Ovary (tissue), 9 donors: ENCODE data around the gene MS4A5. TPM values are rescaled to one million over a fixed set of nuclear protein-coding genes. Genes with fewer than 3 reads are reported as not detected.

Experiments used
- DNase-seq, 5 donors: peaks; one replicate each; pipeline ENCODE4 v3.0.0-alpha.2; 2019 to 2020
- H3K27ac ChIP-seq, 2 donors: fragments of 200-600 bp; one replicate each; pipeline versions ENCODE4 v1.5.1 to v1.8.0; 2019 to 2022
- H3K27me3 ChIP-seq: fragments of 200-600 bp; one replicate; pipeline ENCODE4 v1.8.0; 2022
- H3K36me3 ChIP-seq: fragments of 200-600 bp; sonication (generic); one replicate; pipeline ENCODE4 v1.5.1; 2019
- H3K4me1 ChIP-seq: one replicate; pipeline ENCODE4 v1.8.1; 2013; ENCODE audit warnings: mild to moderate bottlenecking, moderate library complexity; ENCODE audit not compliant: insufficient read depth
- H3K4me3 ChIP-seq: fragments of 200-600 bp; sonication (generic); one replicate; pipeline ENCODE4 v1.5.1; 2017
- H3K9me3 ChIP-seq, 2 donors: fragments of 200-600 bp in 1 of 2; sonication (generic) in 1 of 2; one replicate each; pipeline versions ENCODE4 v1.5.1 to v1.8.1; 2013 to 2019; ENCODE audit warnings: mild to moderate bottlenecking in 1 of 2, moderate library complexity in 1 of 2
- EP300 ChIP-seq: sonication (generic); formaldehyde crosslinking; IDR thresholded peaks from one replicate; pipeline ENCODE4 v1.6.1; 2017; ENCODE audit warnings: antibody characterized with exemption
- POLR2A ChIP-seq: fragments of 450-650 bp; IDR thresholded peaks from one replicate; pipeline ENCODE4 v1.6.1; 2017; ENCODE audit warnings: antibody characterized with exemption, mild to moderate bottlenecking, moderate library complexity
- WGBS, 3 donors: extraction: QIAGEN DNeasy Blood & Tissue Kit in 1 of 3; methylation state at CpG; one replicate each; pipeline versions ENCODE4 v1.1.5 to v1.1.7; 2013 to 2017; 5-methylcytosine and 5-hydroxymethylcytosine counted together
- intact Hi-C, 4 donors: fragments of 100-400 bp; cut with DNase I; formaldehyde crosslinking; loops; one replicate each; pipeline versions ENCODE4 v1.11.0 to v1.15.1; 2022 to 2023
- polyA plus RNA-seq, 2 donors: library from polyadenylated mRNA; stranded (reverse); fragments of 200-250 nt in 1 of 2; fragments of 350-450 nt in 1 of 2; fragmentation: Illumina TruSeq in 1 of 2; extraction: RNeasy Lipid Tissue Mini Kit (QIAGEN cat#74804) in 1 of 2; gene quantifications; one replicate each; pipeline ENCODE4 v1.2.3, GENCODE V29; 2013 to 2014
- total RNA-seq, 7 donors: library from RNA; depleted of rRNA in 2 of 7; stranded (reverse); fragments of >200 nt in 2 of 7; fragmentation: NEBNext Ultra II Directional in 3 of 7; extraction: Animal tissue kit (Norgen Biotek cat#: 25700) in 3 of 7; gene quantifications; one replicate each; pipeline versions ENCODE4 v1.1.0 to v1.2.4, GENCODE V29; 2016 to 2023
- TF ChIP-seq, protein P1 (sequence below), 3 donors: fragments of 450-650 bp in 2 of 3; fragments of 200-600 bp in 1 of 3; IDR thresholded peaks; one replicate each; pipeline versions ENCODE4 v1.5.1 to v1.8.0; 2016 to 2022; ENCODE audit warnings: antibody characterized with exemption in 3 of 3, mild to moderate bottlenecking in 1 of 3
- donor health status: DM: no; HTN: no; CAD: no; lungs with moderate emphysema.
- donor health status: DM: no; HTN: no; CAD: no.
- donor health status: Bipolar disorder and iron deficiency.
- donor health status: DM: yes; HTN: yes; CAD: no.
- donor health status: DM: no; HTN: no; CAD: no.
- donor health status: DM: yes; HTN: yes; CAD: no.

MS4A5 gene
- total and polyA plus RNA-seq, 9 donors: not detected

DNA sequence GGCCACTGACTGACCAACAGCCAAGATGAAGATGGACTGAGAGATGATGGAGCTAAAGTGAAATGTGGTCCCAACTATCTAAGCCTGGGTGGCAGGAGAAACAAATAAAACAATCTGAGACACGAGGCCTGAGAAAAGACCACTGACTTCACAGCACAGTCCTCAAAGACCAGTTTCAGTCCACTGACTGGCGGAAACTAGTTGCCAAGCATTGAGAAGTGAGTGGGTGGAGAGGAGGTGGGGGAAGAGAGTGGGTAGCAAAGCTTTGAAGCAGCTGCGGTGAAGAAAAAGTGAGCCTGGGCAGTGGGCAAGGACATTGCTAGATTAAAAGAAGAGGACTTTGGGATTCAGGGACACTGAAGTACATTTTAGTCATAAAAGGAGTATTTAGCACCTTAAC is 28.2 kb downstream of the MS4A5 start:
- no peak for DNase-seq
- H3K36me3 ChIP-seq: no peaks in the 10 kb centered on the region
- no peaks in the 10 kb centered on the region for H3K9me3 ChIP-seq
- H3K27ac ChIP-seq: no peak overlapping the region
- no peak overlapping the region for H3K4me3 ChIP-seq
- no peak for TF ChIP-seq POLR2A
- no peak for TF ChIP-seq EP300
- TF ChIP-seq, protein P1, sequence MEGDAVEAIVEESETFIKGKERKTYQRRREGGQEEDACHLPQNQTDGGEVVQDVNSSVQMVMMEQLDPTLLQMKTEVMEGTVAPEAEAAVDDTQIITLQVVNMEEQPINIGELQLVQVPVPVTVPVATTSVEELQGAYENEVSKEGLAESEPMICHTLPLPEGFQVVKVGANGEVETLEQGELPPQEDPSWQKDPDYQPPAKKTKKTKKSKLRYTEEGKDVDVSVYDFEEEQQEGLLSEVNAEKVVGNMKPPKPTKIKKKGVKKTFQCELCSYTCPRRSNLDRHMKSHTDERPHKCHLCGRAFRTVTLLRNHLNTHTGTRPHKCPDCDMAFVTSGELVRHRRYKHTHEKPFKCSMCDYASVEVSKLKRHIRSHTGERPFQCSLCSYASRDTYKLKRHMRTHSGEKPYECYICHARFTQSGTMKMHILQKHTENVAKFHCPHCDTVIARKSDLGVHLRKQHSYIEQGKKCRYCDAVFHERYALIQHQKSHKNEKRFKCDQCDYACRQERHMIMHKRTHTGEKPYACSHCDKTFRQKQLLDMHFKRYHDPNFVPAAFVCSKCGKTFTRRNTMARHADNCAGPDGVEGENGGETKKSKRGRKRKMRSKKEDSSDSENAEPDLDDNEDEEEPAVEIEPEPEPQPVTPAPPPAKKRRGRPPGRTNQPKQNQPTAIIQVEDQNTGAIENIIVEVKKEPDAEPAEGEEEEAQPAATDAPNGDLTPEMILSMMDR (IDR thresholded peaks at IDR 0.05): no peak
- H3K27me3 ChIP-seq: no peaks in the 10 kb centered on the region
- intact Hi-C loops: no loop called here
- 65 to 80% (median 66%) methylated on average over 3 of the region's 3 CpGs for WGBS, 3 donors
- no peaks in the 10 kb centered on the region for H3K4me1 ChIP-seq

DNA sequence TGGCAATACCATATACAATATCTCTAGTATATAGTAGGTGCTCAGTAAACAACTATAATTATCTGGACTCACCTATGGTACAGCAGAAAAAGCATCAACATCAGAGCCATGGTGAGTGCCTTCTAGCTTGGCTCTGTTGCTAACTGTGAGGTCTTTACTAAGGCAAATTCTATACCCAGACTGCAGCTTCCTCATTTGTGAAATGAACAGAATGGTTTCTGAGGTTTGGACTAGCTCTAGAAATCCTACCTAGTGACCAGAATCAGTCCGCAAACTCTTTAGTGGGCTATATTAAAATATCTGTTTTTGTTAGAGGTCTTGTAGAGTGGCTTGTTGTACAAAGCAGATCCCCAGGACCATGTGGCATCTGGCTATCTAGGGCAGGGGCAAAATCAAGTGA is 30.0 kb downstream of the MS4A5 start:
- 86 to 95% (median 89%) methylated on average over 1 of the region's 1 CpG for WGBS, 3 donors
- Histone ChIP-seq H3K9me3 (no peaks in the 10 kb centered on the region), H3K27me3 (no peaks in the 10 kb centered on the region), H3K27ac (no peak overlapping the region), H3K4me1 (no peaks in the 10 kb centered on the region), H3K4me3 (no peak overlapping the region), H3K36me3 (no peaks in the 10 kb centered on the region)
- TF ChIP-seq EP300: no peak
- no peak for TF ChIP-seq POLR2A
- TF ChIP-seq, protein P1 (IDR thresholded peaks at IDR 0.05): no peak
- DNase-seq: no peak
- intact Hi-C loops: no loop called here

DNA sequence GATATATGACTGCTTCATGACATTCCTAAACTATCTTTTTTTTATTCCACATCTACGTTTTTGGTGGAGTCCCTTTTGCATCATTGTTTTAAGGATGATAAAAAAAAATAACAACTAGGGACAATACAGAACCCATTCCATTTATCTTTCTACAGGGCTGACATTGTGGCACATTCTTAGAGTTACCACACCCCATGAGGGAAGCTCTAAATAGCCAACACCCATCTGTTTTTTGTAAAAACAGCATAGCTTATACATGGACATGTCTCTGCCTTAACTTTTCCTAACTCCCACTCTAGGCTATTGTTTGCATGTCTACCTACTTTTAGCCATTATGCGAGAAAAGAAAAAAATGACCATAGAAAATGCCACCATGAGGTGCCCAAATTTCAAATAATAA is 39.5 kb downstream of the MS4A5 start:
- intact Hi-C loops: no loop called here
- Histone ChIP-seq H3K4me1 (no peaks in the 10 kb centered on the region), H3K4me3 (no peak overlapping the region), H3K36me3 (no peaks in the 10 kb centered on the region), H3K27me3 (no peaks in the 10 kb centered on the region), H3K9me3 (no peaks in the 10 kb centered on the region), H3K27ac (no peak overlapping the region)
- 63 to 72% (median 65%) methylated on average over 2 of the region's 2 CpGs for WGBS, 3 donors
- no peak for DNase-seq
- no peak for TF ChIP-seq EP300
- no peak for TF ChIP-seq POLR2A
- TF ChIP-seq, protein P1 (IDR thresholded peaks at IDR 0.05): no peak

DNA sequence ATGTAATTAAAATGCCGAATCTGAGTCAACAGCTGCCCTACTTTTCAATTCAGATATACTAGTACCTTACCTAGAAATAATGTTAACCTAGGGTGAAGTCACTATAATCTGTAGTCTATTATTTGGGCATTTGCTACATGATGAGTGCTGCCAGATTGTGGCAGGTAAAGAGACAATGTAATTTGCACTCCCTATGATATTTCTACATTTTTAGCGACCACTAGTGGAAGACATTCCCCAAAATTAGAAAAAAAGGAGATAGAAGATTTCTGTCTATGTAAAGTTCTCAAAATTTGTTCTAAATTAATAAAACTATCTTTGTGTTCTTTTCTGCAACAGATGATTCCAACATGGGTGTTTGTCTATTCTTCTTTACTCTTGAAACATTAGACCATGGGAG is 40.4 kb downstream of the MS4A5 start:
- DNase-seq: no peak
- Histone ChIP-seq H3K36me3 (no peaks in the 10 kb centered on the region), H3K4me3 (no peak overlapping the region), H3K9me3 (no peaks in the 10 kb centered on the region), H3K27me3 (no peaks in the 10 kb centered on the region), H3K4me1 (no peaks in the 10 kb centered on the region), H3K27ac (no peak overlapping the region)
- intact Hi-C loops: no loop called here
- 52 to 74% (median 69%) methylated on average over 2 of the region's 2 CpGs for WGBS, 3 donors
- TF ChIP-seq EP300 (no peak), POLR2A (no peak)

DNA sequence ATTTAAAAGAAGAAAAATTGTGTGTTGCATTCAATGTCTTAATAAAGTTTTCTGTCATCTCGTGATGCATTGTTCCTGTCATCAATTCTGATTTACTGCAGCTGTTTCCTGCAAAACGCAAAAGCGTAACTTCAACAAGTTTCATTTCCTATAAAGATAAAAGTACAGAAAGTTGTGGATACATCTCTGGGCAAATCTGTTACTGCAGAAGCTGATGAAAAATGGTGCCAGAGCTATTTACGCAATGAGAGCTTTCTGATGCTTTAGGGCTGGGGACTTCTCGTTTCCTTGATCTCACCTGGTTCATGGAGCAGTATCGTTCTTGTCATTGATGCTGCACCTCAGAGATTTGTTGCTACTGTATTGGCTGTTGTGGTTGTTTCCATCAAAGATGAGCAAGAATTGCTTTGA is 47.7 kb downstream of the MS4A5 start:
- Histone ChIP-seq H3K4me1 (no peaks in the 10 kb centered on the region), H3K36me3 (no peaks in the 10 kb centered on the region), H3K4me3 (no peak overlapping the region), H3K27me3 (no peaks in the 10 kb centered on the region), H3K27ac (no peak overlapping the region), H3K9me3 (no peaks in the 10 kb centered on the region)
- WGBS, 3 donors: 62 to 66% (median 65%) methylated on average over 6 of the region's 6 CpGs
- intact Hi-C loops: no loop called here
- TF ChIP-seq, protein P1 (IDR thresholded peaks at IDR 0.05): no peak
- TF ChIP-seq POLR2A: no peak
- no peak for TF ChIP-seq EP300
- no peak for DNase-seq
